ENCODE results near the gene BMP6.

- TF ChIP-seq CTCF (IDR thresholded peaks at IDR 0.05) (no peak), POLR2AphosphoS5 (IDR thresholded peaks at IDR 0.05) (no peak), POLR2A (IDR thresholded peaks at IDR 0.05) (no peak), EP300 (IDR thresholded peaks at IDR 0.05) (no peak)
These were observed 48.7 kb upstream of the BMP6 start for GRCh38 chr6:7677229-7677628.
